Measurements from ENCODE around the gene AGFG2. TPM values are rescaled to one million over a fixed set of nuclear protein-coding genes. Genes with fewer than 3 reads are reported as not detected.
"Not testable (repeated sequence)": the region's sequence is repeated elsewhere in the genome, so short reads cannot be mapped to it uniquely, and the experiment has no call there.

AGFG2 gene
- 10 to 100 TPM; 33.1 to 45.9 TPM for total RNA-seq
- total RNA-seq: 45.2 to 56.1 reads per million in 2 donors

- peak within 1 kb of the TSS; percentile 98 for H3K27ac Mint-ChIP-seq
- peaks cover 45% of the 10 kb centered on the region for H3K4me1 Mint-ChIP-seq
- peak within 1 kb of the TSS; percentile 100 for H3K4me3 Mint-ChIP-seq
- no peaks in the 10 kb centered on the region for H3K9me3 ChIP-seq (ENCODE audit: control insufficient read depth, low read length, poor library complexity, severe bottlenecking)
- ATAC-seq: peak; percentile 96
- peak; percentile 99 to 100 (median 100) for DNase-seq
- peaks cover 3% of the 10 kb centered on the region for H3K36me3 Mint-ChIP-seq (ENCODE audit: low read depth)
- H3K27me3 Mint-ChIP-seq: no peaks in the 10 kb centered on the region
These were observed at the start of gene AGFG2 for GRCh38 chr7:100538654-100539435. TSS of gene AGFG2 (plus strand) at chr7:100539203. CDS start at chr7:100539347, 144 bp downstream.

GRCh38 chr7:100489824-100490223, 49.2 kb upstream of the AGFG2 start:
- peak overlapping the region; percentile 83 for H3K27ac Mint-ChIP-seq
- peak; percentile 75 for ATAC-seq
- peak in 1 of 3 donors; percentile 25 for DNase-seq
- H3K9me3 ChIP-seq (ENCODE audit: control insufficient read depth, low read length, poor library complexity, severe bottlenecking): no peaks in the 10 kb centered on the region
- H3K4me1 Mint-ChIP-seq: peaks cover 22% of the 10 kb centered on the region
- no peak overlapping the region for H3K4me3 Mint-ChIP-seq
- no peaks in the 10 kb centered on the region for H3K36me3 Mint-ChIP-seq (ENCODE audit: low read depth)
- no peaks in the 10 kb centered on the region for H3K27me3 Mint-ChIP-seq

DNA sequence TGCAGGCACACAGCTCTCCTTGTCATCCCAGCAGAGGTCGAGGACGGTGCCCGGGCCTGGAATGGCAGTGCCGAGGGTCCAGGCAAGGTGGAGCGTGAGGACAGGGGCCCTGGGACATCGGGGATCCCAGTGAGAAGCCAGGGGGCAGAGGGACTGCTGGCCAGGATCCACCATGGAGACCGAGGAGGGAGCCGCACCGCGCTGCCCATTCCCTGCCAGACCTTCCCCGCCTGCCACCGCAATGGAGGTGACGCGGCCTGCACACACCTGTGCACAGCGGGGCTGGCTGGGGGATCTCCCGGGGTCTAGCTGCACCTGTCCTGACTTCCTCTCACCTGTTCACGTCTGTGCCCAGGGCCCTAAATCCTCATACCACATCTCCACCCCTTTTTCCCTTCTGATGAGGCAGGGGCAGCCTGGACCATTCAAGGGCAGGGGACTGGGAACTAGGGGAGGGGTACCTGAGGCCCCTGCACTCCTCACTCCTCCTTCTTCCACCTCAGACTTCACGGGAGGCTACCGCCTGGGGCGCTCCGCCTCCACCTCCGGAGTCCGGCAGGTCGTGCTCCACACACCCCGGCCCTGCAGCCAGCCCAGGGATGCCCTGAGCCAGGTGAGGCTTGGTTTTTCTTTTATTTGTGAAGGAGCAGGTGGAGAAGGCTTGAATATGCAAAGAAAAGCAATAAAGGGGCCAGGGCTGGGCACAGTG, 48.4 kb upstream of the AGFG2 start:
- Mint-ChIP-seq H3K36me3 (ENCODE audit: low read depth) (no peaks in the 10 kb centered on the region), H3K4me1 (peaks cover 22% of the 10 kb centered on the region), H3K27me3 (no peaks in the 10 kb centered on the region), H3K27ac (peak overlapping the region; percentile 83), H3K4me3 (no peak overlapping the region)
- ATAC-seq: no peak
- no peaks in the 10 kb centered on the region for H3K9me3 ChIP-seq (ENCODE audit: control insufficient read depth, low read length, poor library complexity, severe bottlenecking)
- DNase-seq: no peak

DNA sequence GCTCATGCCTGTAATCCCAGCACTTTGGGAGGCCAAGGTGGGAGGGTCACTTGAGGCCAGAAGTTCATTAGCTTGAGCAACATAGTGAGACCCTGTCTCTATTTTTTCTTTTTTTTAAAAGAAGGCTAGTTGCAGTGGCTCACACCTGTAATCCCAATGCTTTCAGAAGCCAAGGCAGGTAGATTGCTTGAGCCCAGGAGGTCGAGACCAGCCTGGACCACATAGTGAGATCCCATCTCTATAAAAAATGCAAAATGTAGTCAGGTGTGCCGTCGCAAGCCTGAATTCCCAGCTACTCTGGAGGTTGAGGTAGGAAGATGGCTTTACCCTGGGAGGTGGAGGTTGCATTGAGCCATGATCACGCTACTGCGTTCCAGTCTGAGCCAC, 47.8 kb upstream of the AGFG2 start:
- no peak overlapping the region for H3K4me3 Mint-ChIP-seq
- no peaks in the 10 kb centered on the region for H3K9me3 ChIP-seq (ENCODE audit: control insufficient read depth, low read length, poor library complexity, severe bottlenecking)
- H3K36me3 Mint-ChIP-seq (ENCODE audit: low read depth): no peaks in the 10 kb centered on the region
- no peak for DNase-seq
- ATAC-seq: no peak
- H3K27ac Mint-ChIP-seq: peak overlapping the region; percentile 70
- no peaks in the 10 kb centered on the region for H3K27me3 Mint-ChIP-seq
- peaks cover 17% of the 10 kb centered on the region for H3K4me1 Mint-ChIP-seq

GRCh38 chr7:100492738-100493475, 46.1 kb upstream of the AGFG2 start:
- H3K4me1 Mint-ChIP-seq: peaks cover 20% of the 10 kb centered on the region
- DNase-seq: no peak
- no peaks in the 10 kb centered on the region for H3K36me3 Mint-ChIP-seq (ENCODE audit: low read depth)
- ATAC-seq: no peak
- peak overlapping the region; percentile 49 for H3K27ac Mint-ChIP-seq
- H3K9me3 ChIP-seq (ENCODE audit: control insufficient read depth, low read length, poor library complexity, severe bottlenecking): no peaks in the 10 kb centered on the region
- no peaks in the 10 kb centered on the region for H3K27me3 Mint-ChIP-seq
- peak overlapping the region; percentile 87 for H3K4me3 Mint-ChIP-seq

DNA sequence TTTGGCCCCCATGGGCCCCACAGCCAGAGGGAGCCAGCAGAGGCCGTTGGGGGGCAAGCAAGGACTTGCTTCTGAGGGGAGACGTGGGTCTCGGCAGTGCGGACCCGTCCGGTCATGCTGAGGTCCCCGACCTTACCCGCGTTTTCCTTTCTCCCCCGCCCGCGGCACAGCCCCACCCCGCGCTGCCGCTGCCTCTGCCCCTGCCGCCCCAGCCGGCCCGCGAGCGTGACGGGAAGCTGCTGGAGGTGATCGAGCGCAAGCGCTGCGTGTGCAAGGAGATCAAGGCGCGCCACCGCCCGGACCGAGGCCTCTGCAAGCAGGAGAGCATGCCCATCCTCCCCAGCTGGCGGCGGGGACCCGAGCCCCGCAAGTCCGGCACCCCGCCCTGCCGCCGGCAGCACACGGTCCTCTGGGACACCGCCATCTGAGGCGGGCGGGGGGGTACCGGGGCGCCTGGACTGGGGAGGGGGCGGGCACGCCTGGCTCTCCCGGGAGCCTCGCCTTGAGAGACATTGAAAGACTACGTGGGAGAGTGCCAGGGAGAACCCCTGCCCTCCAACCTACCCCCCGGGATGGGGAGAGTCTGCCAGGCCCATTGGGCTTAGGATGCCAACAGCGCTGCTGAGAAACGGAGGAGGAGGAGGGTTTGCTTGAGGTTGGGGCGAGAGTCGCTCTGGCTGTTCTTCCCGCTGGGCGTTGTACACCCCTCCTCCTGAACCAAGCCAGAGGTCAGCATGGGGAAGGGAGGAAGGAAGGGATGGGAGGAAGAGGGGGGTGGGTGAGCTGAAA, 45.3 kb upstream of the AGFG2 start:
- peak overlapping the region; percentile 87 for H3K4me3 Mint-ChIP-seq
- no peaks in the 10 kb centered on the region for H3K9me3 ChIP-seq (ENCODE audit: control insufficient read depth, low read length, poor library complexity, severe bottlenecking)
- H3K27ac Mint-ChIP-seq: peak overlapping the region; percentile 16
- H3K36me3 Mint-ChIP-seq (ENCODE audit: low read depth): no peaks in the 10 kb centered on the region
- peak; percentile 79 for ATAC-seq
- no peaks in the 10 kb centered on the region for H3K27me3 Mint-ChIP-seq
- peaks cover 20% of the 10 kb centered on the region for H3K4me1 Mint-ChIP-seq
- DNase-seq: peak in 2 of 3 donors; percentile 36 to 41

DNA sequence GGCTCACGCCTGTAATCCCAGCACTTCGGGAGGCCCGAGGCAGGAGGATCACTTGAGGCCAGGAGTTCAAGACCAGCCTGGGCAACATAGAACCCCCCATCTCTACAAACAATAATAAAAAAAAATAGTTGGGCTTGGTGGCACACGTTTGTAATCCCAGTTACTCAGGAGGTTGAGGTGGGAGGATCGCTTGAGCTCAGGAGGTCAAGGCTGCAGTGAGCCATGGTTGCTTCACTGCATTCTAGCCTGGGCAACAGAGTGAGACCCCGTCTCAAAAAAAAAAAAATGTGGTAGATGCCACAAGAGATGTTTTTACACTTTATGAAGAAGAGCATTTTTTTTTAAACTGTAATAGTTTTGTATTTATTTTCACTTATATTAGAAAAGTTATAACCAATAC, 42.5 kb upstream of the AGFG2 start:
- Mint-ChIP-seq H3K4me3 (no peak overlapping the region), H3K36me3 (ENCODE audit: low read depth) (no peaks in the 10 kb centered on the region), H3K4me1 (peaks cover 12% of the 10 kb centered on the region), H3K27me3 (no peaks in the 10 kb centered on the region), H3K27ac (no peak overlapping the region)
- ATAC-seq (no peak), DNase-seq (no peak)
- H3K9me3 ChIP-seq (ENCODE audit: control insufficient read depth, low read length, poor library complexity, severe bottlenecking): no peaks in the 10 kb centered on the region

DNA sequence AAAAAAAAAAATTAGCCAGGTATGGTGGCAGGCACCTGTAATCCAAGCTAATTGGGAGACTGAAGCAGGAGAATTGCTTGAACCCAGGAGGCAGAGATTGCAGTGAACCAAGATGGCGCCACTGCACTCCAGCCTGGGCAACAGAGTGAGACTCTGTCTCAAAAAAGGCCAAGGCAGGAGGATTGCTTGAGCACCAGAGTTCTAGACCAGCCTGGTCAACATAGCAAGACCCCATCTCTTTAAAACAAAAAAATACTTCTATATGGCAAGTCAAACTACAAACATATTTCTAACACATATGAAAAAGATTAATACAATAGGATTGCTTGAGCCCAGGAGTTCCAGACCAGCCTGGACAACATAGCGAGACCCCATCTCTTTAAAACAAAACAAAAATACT, 38.3 kb upstream of the AGFG2 start:
- not testable (repeated sequence) for H3K36me3 Mint-ChIP-seq (ENCODE audit: low read depth); DNase-seq; H3K4me3 Mint-ChIP-seq; H3K4me1 Mint-ChIP-seq; ATAC-seq; H3K27ac Mint-ChIP-seq; H3K27me3 Mint-ChIP-seq; H3K9me3 ChIP-seq (ENCODE audit: control insufficient read depth, low read length, poor library complexity, severe bottlenecking)

- not testable (repeated sequence) for H3K27me3 Mint-ChIP-seq; ATAC-seq; H3K27ac Mint-ChIP-seq; H3K4me3 Mint-ChIP-seq; H3K9me3 ChIP-seq (ENCODE audit: control insufficient read depth, low read length, poor library complexity, severe bottlenecking); H3K4me1 Mint-ChIP-seq; H3K36me3 Mint-ChIP-seq (ENCODE audit: low read depth); DNase-seq
These were observed 35.0 kb upstream of the AGFG2 start for GRCh38 chr7:100504031-100504430.

DNA sequence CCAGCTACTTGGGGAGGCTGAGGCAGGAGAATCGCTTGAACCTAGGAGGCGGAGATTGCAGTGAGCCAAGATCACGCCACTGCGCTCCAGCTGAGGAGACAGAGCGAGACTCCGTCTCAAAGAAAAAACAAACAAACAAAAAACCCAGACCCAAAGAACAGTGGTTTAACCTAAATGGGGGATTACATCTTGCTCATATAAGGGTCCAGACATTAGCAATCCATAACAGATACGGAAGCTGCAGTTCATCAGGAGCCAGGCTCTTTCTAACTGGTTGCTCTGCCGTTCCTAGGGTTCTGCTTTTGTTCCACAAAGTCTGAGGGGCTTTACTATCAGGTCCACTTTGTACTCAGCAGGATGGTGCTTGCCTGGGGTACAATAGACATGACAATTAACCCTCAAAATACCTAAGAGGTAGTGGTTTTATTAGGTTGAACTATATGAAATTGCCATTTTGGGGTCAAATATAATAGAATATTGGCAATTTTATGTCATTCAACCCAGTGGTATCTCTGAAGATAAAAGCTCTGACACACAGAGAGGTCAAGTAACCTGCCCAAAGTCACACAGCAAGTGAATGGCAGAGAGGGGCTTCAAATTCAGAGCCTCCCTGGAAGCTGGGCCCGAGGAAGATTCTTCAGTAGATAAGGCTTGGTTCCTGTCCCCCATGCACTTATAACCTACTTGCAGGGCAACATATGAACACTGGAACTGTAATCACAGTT, 34.0 kb upstream of the AGFG2 start:
- H3K9me3 ChIP-seq (ENCODE audit: control insufficient read depth, low read length, poor library complexity, severe bottlenecking): no peaks in the 10 kb centered on the region
- Mint-ChIP-seq H3K4me1 (no peaks in the 10 kb centered on the region), H3K36me3 (ENCODE audit: low read depth) (peaks cover 2% of the 10 kb centered on the region), H3K27me3 (no peaks in the 10 kb centered on the region), H3K4me3 (no peak overlapping the region), H3K27ac (no peak overlapping the region)
- no peak for ATAC-seq
- DNase-seq: no peak

GRCh38 chr7:100506356-100506923, 32.6 kb upstream of the AGFG2 start:
- H3K4me1 Mint-ChIP-seq: no peaks in the 10 kb centered on the region
- H3K27me3 Mint-ChIP-seq: no peaks in the 10 kb centered on the region
- ATAC-seq (no peak), DNase-seq (no peak)
- peaks cover 2% of the 10 kb centered on the region for H3K36me3 Mint-ChIP-seq (ENCODE audit: low read depth)
- H3K27ac Mint-ChIP-seq: no peak overlapping the region
- no peak overlapping the region for H3K4me3 Mint-ChIP-seq
- no peaks in the 10 kb centered on the region for H3K9me3 ChIP-seq (ENCODE audit: control insufficient read depth, low read length, poor library complexity, severe bottlenecking)

DNA sequence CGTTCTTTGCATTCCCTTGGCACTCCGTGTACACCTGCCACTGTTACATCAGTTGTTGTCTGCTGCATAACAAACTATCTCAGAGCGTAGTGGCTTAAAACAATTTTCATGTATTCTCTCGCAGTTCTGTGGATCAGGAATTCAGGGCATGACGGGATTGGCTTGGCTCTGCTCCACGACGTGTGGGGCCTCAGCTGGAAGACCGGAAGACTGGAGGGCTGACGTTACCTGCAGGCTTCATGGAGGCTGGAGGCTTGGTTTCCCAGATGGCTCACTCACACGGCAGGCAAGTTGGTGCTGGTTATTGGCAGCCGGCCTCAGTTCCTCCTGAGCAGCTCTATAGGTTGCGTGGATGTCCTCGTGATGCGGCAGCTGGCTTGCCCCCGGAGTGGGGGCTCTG, 29.8 kb upstream of the AGFG2 start:
- H3K27me3 Mint-ChIP-seq: no peaks in the 10 kb centered on the region
- no peaks in the 10 kb centered on the region for H3K9me3 ChIP-seq (ENCODE audit: control insufficient read depth, low read length, poor library complexity, severe bottlenecking)
- DNase-seq (no peak), ATAC-seq (no peak)
- peaks cover 2% of the 10 kb centered on the region for H3K36me3 Mint-ChIP-seq (ENCODE audit: low read depth)
- no peak overlapping the region for H3K27ac Mint-ChIP-seq
- H3K4me3 Mint-ChIP-seq: no peak overlapping the region
- peaks cover 7% of the 10 kb centered on the region for H3K4me1 Mint-ChIP-seq
